SK-N-SH (cell line): ENCODE measurements around the gene MRPS6. TPM values are rescaled to one million over a fixed set of nuclear protein-coding genes. Genes with fewer than 3 reads are reported as not detected.

ENCODE experiments used
- CTCF ChIA-PET: fragments of 300-600, 350-600 bp; formaldehyde crosslinking; extraction: SDS; loops from one replicate; lab custom pipeline; 2021; lab: Yijun Ruan, JAX
- POLR2A ChIA-PET: fragments of 350-600 bp; sonication (Branson Sonifier 250); formaldehyde crosslinking; extraction: SDS; loops from one replicate; lab custom pipeline; 2020; ENCODE audit warnings: antibody characterized with exemption, inconsistent platforms; lab: Yijun Ruan, JAX
- DNase-seq: peaks from one replicate; pipeline ENCODE4 v3.0.0; 2012
- H2AFZ ChIP-seq: fragments of 200-600 bp; sonication (generic); 2 replicates; pipeline ENCODE4 v1.8.1; 2016; ENCODE audit warnings: antibody characterized with exemption, mild to moderate bottlenecking, low read depth
- H3F3A ChIP-seq: fragments of 200-600 bp; sonication (generic); replicated peaks from 2 replicates; pipeline ENCODE3; 2016; ENCODE audit warnings: antibody characterized with exemption, mild to moderate bottlenecking; ENCODE audit not compliant: insufficient read depth
- H3K27ac ChIP-seq, 2 experiments: fragments of 200-500 bp in 1 of 2; fragments of 200-600 bp in 1 of 2; sonication (Bioruptor generic) in 1 of 2; sonication (generic), shearing (Covaris generic) in 1 of 2; 2 replicates each; pipeline versions ENCODE4 v1.5.1 to v1.6.1; 2014 to 2016; ENCODE audit warnings: low read depth in 2 of 2, inconsistent platforms in 1 of 2, low read length in 1 of 2, mild to moderate bottlenecking in 1 of 2, mixed read lengths in 1 of 2
- H3K27me3 ChIP-seq: fragments of 200-600 bp; sonication (generic), shearing (Covaris generic); 2 replicates; pipeline ENCODE4 v1.6.1; 2016; ENCODE audit warnings: mixed run types; ENCODE audit not compliant: insufficient read depth
- H3K36me3 ChIP-seq, 2 experiments: fragments of 200-500 bp in 1 of 2; fragments of 200-600 bp in 1 of 2; sonication (Bioruptor generic) in 1 of 2; sonication (generic) in 1 of 2; replicated peaks in 1 of 2; 2 replicates each; pipeline versions ENCODE3 to v1.5.1; 2014 to 2016; ENCODE audit warnings: low read length in 1 of 2, mild to moderate bottlenecking in 1 of 2; ENCODE audit not compliant: insufficient read depth in 2 of 2, control insufficient read depth in 1 of 2
- H3K4me1 ChIP-seq, 2 experiments: fragments of 200-500 bp in 1 of 2; fragments of 200-600 bp in 1 of 2; sonication (Bioruptor generic) in 1 of 2; sonication (generic), shearing (Covaris generic) in 1 of 2; 2 replicates each; pipeline versions ENCODE4 v1.5.1 to v1.6.1; 2014 to 2016; ENCODE audit warnings: low read depth in 1 of 2, low read length in 1 of 2, mixed run types in 1 of 2; ENCODE audit not compliant: insufficient read depth in 2 of 2, control insufficient read depth in 1 of 2
- H3K4me2 ChIP-seq: fragments of 200-600 bp; sonication (generic), shearing (Covaris generic); 2 replicates; pipeline ENCODE4 v1.6.1; 2017; ENCODE audit warnings: mixed run types
- H3K4me3 ChIP-seq, 2 experiments: fragments of 200-500 bp in 1 of 2; fragments of 200-600 bp in 1 of 2; sonication (Bioruptor generic) in 1 of 2; sonication (generic), shearing (Covaris generic) in 1 of 2; 2 replicates each; pipeline versions ENCODE4 v1.5.1 to v1.8.1; 2014 to 2016; ENCODE audit warnings: low read depth in 2 of 2, inconsistent platforms in 1 of 2, low read length in 1 of 2, mild to moderate bottlenecking in 1 of 2, mixed read lengths in 1 of 2, moderate library complexity in 1 of 2
- H3K79me2 ChIP-seq: fragments of 200-600 bp; sonication (generic); 2 replicates; pipeline ENCODE4 v1.8.1; 2017; ENCODE audit warnings: mild to moderate bottlenecking; ENCODE audit not compliant: insufficient read depth
- H3K9ac ChIP-seq: fragments of 200-600 bp; sonication (generic); 2 replicates; pipeline ENCODE4 v1.6.1; 2017; ENCODE audit warnings: mixed run types
- H3K9me2 ChIP-seq: fragments of 200-600 bp; sonication (generic); 2 replicates; pipeline ENCODE4 v1.6.1; 2017; ENCODE audit warnings: mixed run types
- H3K9me3 ChIP-seq: fragments of 200-600 bp; sonication (generic); 2 replicates; pipeline ENCODE4 v1.6.1; 2017; ENCODE audit warnings: mixed run types, mild to moderate bottlenecking, moderate library complexity
- H4K20me1 ChIP-seq: fragments of 200-600 bp; sonication (generic); 2 replicates; pipeline ENCODE4 v1.6.1; 2017; ENCODE audit warnings: mild to moderate bottlenecking, mixed run types; ENCODE audit not compliant: insufficient read depth
- CHD2 ChIP-seq: fragments of 150-350 bp; IDR thresholded peaks from 2 replicates; pipeline ENCODE4 v1.6.1; 2018; ENCODE audit warnings: low read length; ENCODE audit not compliant: partially characterized antibody
- EZH2phosphoT487 ChIP-seq: fragments of 200-600 bp; sonication (generic); IDR thresholded peaks from 2 replicates; pipeline ENCODE4 v1.6.1; 2017; ENCODE audit warnings: low read depth, mixed run types, mild to moderate bottlenecking, antibody characterized with exemption, moderate library complexity, borderline replicate concordance
- FOXJ3 ChIP-seq: sonication (generic); formaldehyde crosslinking; IDR thresholded peaks from 2 replicates; pipeline ENCODE4 v1.5.1; 2020; ENCODE audit warnings: mild to moderate bottlenecking, missing genetic modification reagents
- GATA2 ChIP-seq: sonication (generic); formaldehyde crosslinking; IDR thresholded peaks from 2 replicates; pipeline ENCODE4 v1.5.0; 2020; ENCODE audit warnings: mild to moderate bottlenecking, missing genetic modification reagents
- MXI1 ChIP-seq: IDR thresholded peaks from 2 replicates; pipeline ENCODE4 v1.6.1; 2012; ENCODE audit warnings: mild to moderate bottlenecking, low read depth, low read length, improper control_type of control experiment
- POLR2AphosphoS5 ChIP-seq: IDR thresholded peaks from 2 replicates; pipeline ENCODE4 v1.6.1; 2012; ENCODE audit warnings: low read depth, low read length
- RAD21 ChIP-seq: IDR thresholded peaks from 2 replicates; pipeline ENCODE4 v1.6.1; 2012; ENCODE audit warnings: mild to moderate bottlenecking, low read length
- RFX5 ChIP-seq: IDR thresholded peaks from 2 replicates; pipeline ENCODE4 v1.6.1; 2012; ENCODE audit warnings: mild to moderate bottlenecking, improper control_type of control experiment, low read length
- SMC3 ChIP-seq: IDR thresholded peaks from 2 replicates; pipeline ENCODE4 v1.6.1; 2012; ENCODE audit warnings: low read depth, low read length, improper control_type of control experiment
- TCF12 ChIP-seq: IDR thresholded peaks from 2 replicates; pipeline ENCODE4 v1.4.0; 2012
- TEAD4 ChIP-seq: IDR thresholded peaks from 2 replicates; pipeline ENCODE4 v1.4.0; 2012; ENCODE audit warnings: mild to moderate bottlenecking, borderline replicate concordance; ENCODE audit not compliant: insufficient read depth
- YY1 ChIP-seq: IDR thresholded peaks from 2 replicates; pipeline ENCODE4 v1.4.0; 2012; ENCODE audit warnings: low read depth, mild to moderate bottlenecking
- WGBS: methylation state at CpG from one replicate; pipeline ENCODE4 v1.1.6; 2017; ENCODE audit warnings: low lambda C conversion rate; 5-methylcytosine and 5-hydroxymethylcytosine counted together
- polyA plus RNA-seq, 3 experiments: library from polyadenylated mRNA; depleted of rRNA; stranded (reverse); fragments of >200 nt; gene quantifications; 2 replicates each; pipeline ENCODE4 v1.2.3, GENCODE V29; 2012
- TF ChIP-seq, protein P1 (sequence below): IDR thresholded peaks from 2 replicates; pipeline ENCODE4 v1.4.0; 2012; ENCODE audit warnings: low read depth, borderline replicate concordance
- TF ChIP-seq, protein P2 (sequence below): fragments of 150-350 bp; IDR thresholded peaks from 2 replicates; pipeline ENCODE4 v1.6.1; 2016; ENCODE audit warnings: mild to moderate bottlenecking, low read depth, low read length
- TF ChIP-seq, protein P3 (sequence below): IDR thresholded peaks from 2 replicates; pipeline ENCODE4 v1.4.0; 2012; ENCODE audit warnings: low read depth
- TF ChIP-seq, protein P4 (sequence below): fragments of 150-350 bp; IDR thresholded peaks from 2 replicates; pipeline ENCODE4 v1.6.1; 2017; ENCODE audit warnings: antibody characterized with exemption, low read length, low read depth, borderline replicate concordance
- TF ChIP-seq, protein P5 (sequence below): fragments of 200-600 bp; sonication (generic); IDR thresholded peaks from 2 replicates; pipeline ENCODE4 v1.6.1; 2017; ENCODE audit warnings: antibody characterized with exemption, mild to moderate bottlenecking, moderate library complexity
- TF ChIP-seq, protein P6 (sequence below): IDR thresholded peaks from 2 replicates; pipeline ENCODE4 v1.4.0; 2012; ENCODE audit warnings: low read depth, borderline replicate concordance

Gene MRPS6
- polyA plus RNA-seq, 1 of the 3 experiments (the other 2 are of a cell fraction) = 69.2 TPM

DNA sequence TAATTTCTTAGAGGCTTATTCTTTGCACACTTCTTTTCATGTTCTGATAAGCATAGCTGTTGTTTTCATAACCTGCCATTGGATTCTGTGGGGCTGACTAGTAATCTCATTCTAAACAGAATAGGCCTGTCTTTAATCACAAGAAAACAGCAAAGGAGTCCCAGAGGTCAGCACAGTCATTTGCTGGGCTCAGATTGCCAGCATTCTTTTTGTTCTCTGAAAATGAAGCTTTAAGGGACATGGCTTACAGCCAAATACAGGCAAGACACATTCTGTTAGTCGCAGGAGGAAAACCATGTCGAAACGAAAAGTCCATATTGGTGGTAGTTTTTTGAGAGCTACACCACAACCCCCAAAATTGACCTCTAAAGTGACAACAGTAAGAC lies 75.0 kb downstream of the MRPS6 start:
- no peaks in the 10 kb centered on the region for H3K9me2 ChIP-seq
- peaks cover 13% of the 10 kb centered on the region for H3F3A ChIP-seq
- no peak overlapping the region for H3K4me3 ChIP-seq
- WGBS = 92% methylated on average over 3 of the region's 3 CpGs
- CTCF ChIA-PET = interaction anchor here (1.0 kb wide), 1 partner anchor 8 kb away, joined by 3 read pairs; no protein-coding TSS in a partner anchor
- DNase-seq = no peak
- H3K27me3 ChIP-seq = no peaks in the 10 kb centered on the region
- H3K36me3 ChIP-seq = peaks cover 6 to 17% of the 10 kb centered on the region in 2 experiments
- no peaks in the 10 kb centered on the region for H4K20me1 ChIP-seq
- POLR2A ChIA-PET = no interaction called here
- H2AFZ ChIP-seq = no peak overlapping the region
- H3K27ac ChIP-seq = 0 out of 4 replicates have a peak overlapping the region, but pooled peaks of 1 of the 2 experiments have one; percentile 11
- no peak overlapping the region for H3K9ac ChIP-seq
- TF ChIP-seq, protein P1, sequence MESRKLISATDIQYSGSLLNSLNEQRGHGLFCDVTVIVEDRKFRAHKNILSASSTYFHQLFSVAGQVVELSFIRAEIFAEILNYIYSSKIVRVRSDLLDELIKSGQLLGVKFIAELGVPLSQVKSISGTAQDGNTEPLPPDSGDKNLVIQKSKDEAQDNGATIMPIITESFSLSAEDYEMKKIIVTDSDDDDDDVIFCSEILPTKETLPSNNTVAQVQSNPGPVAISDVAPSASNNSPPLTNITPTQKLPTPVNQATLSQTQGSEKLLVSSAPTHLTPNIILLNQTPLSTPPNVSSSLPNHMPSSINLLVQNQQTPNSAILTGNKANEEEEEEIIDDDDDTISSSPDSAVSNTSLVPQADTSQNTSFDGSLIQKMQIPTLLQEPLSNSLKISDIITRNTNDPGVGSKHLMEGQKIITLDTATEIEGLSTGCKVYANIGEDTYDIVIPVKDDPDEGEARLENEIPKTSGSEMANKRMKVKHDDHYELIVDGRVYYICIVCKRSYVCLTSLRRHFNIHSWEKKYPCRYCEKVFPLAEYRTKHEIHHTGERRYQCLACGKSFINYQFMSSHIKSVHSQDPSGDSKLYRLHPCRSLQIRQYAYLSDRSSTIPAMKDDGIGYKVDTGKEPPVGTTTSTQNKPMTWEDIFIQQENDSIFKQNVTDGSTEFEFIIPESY = no peak
- TF ChIP-seq POLR2AphosphoS5 (no peak), EZH2phosphoT487 (no peak), MXI1 (no peak), TCF12 (no peak), YY1 (no peak)
- TF ChIP-seq, protein P2, sequence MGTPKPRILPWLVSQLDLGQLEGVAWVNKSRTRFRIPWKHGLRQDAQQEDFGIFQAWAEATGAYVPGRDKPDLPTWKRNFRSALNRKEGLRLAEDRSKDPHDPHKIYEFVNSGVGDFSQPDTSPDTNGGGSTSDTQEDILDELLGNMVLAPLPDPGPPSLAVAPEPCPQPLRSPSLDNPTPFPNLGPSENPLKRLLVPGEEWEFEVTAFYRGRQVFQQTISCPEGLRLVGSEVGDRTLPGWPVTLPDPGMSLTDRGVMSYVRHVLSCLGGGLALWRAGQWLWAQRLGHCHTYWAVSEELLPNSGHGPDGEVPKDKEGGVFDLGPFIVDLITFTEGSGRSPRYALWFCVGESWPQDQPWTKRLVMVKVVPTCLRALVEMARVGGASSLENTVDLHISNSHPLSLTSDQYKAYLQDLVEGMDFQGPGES = no peak
- TF ChIP-seq, protein P3, sequence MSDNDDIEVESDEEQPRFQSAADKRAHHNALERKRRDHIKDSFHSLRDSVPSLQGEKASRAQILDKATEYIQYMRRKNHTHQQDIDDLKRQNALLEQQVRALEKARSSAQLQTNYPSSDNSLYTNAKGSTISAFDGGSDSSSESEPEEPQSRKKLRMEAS = no peak
- TF ChIP-seq, protein P4, sequence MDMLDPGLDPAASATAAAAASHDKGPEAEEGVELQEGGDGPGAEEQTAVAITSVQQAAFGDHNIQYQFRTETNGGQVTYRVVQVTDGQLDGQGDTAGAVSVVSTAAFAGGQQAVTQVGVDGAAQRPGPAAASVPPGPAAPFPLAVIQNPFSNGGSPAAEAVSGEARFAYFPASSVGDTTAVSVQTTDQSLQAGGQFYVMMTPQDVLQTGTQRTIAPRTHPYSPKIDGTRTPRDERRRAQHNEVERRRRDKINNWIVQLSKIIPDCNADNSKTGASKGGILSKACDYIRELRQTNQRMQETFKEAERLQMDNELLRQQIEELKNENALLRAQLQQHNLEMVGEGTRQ = no peak
- H3K9me3 ChIP-seq = no peaks in the 10 kb centered on the region
- no peaks in the 10 kb centered on the region for H3K79me2 ChIP-seq
- no peak overlapping the region for H3K4me2 ChIP-seq
- H3K4me1 ChIP-seq = peaks cover 3 to 8% of the 10 kb centered on the region in 2 experiments; a peak in 2 of 4 replicates

DNA sequence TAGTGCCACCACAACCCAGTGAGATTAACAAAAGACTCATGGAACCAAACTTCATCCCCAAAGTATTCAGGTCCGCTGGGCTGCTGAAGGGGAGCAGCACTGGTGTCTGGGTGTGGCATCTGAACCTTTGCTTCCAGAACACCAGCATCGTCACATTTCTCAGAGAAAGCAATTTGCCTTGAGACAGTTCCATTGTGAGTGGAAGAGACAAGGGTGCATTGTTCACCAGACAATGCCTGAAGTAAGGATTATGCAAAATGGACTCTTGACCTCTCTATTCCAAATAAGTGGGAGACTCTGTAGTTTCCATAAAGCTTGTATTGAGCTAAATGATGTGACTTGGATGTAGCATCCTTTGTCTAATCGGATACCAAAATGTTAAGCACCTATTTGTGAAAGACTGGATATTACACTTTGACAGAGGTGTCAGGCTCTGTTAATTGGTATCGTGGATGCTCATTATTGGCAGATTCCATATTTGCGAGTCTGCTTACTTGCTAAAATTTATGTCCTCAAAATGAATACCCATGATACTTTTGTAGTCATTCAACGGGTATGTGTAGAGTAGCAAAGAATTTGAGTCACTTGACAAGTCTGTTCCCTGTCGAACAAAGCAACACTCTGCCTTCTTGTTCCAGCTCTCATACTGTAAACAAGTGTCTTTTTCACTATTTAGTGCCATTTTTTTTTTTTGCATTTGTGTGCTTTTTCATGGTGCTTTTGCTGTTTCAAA lies 75.6 kb downstream of the MRPS6 start:
- no peak overlapping the region for H3K4me3 ChIP-seq
- 97% methylated on average over 6 of the region's 7 CpGs for WGBS
- no peaks in the 10 kb centered on the region for H3K9me3 ChIP-seq
- peaks cover 1 to 12% of the 10 kb centered on the region in 2 experiments for H3K36me3 ChIP-seq
- no peak overlapping the region for H3K4me2 ChIP-seq
- peaks cover 13% of the 10 kb centered on the region for H3F3A ChIP-seq
- H3K9ac ChIP-seq = no peak overlapping the region
- H4K20me1 ChIP-seq = no peaks in the 10 kb centered on the region
- CTCF ChIA-PET = interaction anchor here (1.0 kb wide), 1 partner anchor 9 kb away, joined by 3 read pairs; no protein-coding TSS in a partner anchor
- H2AFZ ChIP-seq = no peak overlapping the region
- 0 out of 4 replicates have a peak overlapping the region, but pooled peaks of 1 of the 2 experiments have one; percentile 11 for H3K27ac ChIP-seq
- H3K79me2 ChIP-seq = no peaks in the 10 kb centered on the region
- no peaks in the 10 kb centered on the region for H3K27me3 ChIP-seq
- POLR2A ChIA-PET = no interaction called here
- peaks cover 3 to 8% of the 10 kb centered on the region in 2 experiments; a peak in 2 of 4 replicates for H3K4me1 ChIP-seq
- no peak for DNase-seq
- no peaks in the 10 kb centered on the region for H3K9me2 ChIP-seq
- TF ChIP-seq RFX5 (no peak), RAD21 (no peak), TEAD4 (no peak), POLR2AphosphoS5 (no peak), FOXJ3 (CRISPR knock-in tag) (no peak), YY1 (no peak), CHD2 (no peak), GATA2 (CRISPR knock-in tag) (no peak), SMC3 (no peak)
- TF ChIP-seq, protein P5, sequence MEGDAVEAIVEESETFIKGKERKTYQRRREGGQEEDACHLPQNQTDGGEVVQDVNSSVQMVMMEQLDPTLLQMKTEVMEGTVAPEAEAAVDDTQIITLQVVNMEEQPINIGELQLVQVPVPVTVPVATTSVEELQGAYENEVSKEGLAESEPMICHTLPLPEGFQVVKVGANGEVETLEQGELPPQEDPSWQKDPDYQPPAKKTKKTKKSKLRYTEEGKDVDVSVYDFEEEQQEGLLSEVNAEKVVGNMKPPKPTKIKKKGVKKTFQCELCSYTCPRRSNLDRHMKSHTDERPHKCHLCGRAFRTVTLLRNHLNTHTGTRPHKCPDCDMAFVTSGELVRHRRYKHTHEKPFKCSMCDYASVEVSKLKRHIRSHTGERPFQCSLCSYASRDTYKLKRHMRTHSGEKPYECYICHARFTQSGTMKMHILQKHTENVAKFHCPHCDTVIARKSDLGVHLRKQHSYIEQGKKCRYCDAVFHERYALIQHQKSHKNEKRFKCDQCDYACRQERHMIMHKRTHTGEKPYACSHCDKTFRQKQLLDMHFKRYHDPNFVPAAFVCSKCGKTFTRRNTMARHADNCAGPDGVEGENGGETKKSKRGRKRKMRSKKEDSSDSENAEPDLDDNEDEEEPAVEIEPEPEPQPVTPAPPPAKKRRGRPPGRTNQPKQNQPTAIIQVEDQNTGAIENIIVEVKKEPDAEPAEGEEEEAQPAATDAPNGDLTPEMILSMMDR = no peak
- TF ChIP-seq, protein P6, sequence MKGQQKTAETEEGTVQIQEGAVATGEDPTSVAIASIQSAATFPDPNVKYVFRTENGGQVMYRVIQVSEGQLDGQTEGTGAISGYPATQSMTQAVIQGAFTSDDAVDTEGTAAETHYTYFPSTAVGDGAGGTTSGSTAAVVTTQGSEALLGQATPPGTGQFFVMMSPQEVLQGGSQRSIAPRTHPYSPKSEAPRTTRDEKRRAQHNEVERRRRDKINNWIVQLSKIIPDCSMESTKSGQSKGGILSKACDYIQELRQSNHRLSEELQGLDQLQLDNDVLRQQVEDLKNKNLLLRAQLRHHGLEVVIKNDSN = no peak
